Measurements from ENCODE around the gene VPS13C.
"Not testable (repeated sequence)": the region's sequence is repeated elsewhere in the genome, so short reads cannot be mapped to it uniquely, and the experiment has no call there.

VPS13C gene

DNA sequence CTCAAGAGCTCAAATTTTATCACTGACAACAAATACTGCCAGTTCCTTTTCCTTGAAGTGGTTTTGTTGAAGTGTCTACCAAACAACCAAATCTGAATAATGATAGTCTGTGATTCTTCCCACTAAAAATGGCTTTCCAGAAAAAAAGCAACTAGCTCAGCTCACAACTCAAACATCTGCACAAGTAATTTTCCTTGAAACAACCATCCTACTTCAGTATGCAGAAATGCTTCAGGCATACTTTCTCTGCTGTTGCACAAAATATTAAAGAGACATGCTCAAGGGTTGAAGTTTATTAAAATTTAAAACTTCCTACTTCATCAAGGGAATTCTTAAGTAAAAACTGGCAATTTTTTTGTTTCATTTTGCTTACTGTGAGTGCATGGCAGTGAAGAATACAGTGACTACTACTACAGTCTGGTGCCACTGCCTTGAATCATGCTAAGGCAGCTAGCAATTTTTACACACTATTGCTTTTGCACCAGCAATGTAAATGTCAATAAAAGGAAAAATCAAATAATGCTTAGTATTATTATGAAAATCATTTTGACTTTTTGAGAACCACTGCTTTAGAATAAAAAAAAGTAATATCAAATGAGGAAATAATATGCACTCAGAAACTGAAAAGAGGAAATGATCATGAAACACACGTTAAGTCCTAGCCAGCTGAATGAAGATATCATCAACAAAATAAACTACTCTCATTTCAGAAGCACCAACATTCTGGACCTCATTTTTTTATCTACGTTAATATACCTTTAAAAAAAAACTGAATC lies 33.6 kb downstream of the VPS13C start:
- DNase-seq (ENCODE audit: low spot score) = no peak
- TF ChIP-seq, protein P1, sequence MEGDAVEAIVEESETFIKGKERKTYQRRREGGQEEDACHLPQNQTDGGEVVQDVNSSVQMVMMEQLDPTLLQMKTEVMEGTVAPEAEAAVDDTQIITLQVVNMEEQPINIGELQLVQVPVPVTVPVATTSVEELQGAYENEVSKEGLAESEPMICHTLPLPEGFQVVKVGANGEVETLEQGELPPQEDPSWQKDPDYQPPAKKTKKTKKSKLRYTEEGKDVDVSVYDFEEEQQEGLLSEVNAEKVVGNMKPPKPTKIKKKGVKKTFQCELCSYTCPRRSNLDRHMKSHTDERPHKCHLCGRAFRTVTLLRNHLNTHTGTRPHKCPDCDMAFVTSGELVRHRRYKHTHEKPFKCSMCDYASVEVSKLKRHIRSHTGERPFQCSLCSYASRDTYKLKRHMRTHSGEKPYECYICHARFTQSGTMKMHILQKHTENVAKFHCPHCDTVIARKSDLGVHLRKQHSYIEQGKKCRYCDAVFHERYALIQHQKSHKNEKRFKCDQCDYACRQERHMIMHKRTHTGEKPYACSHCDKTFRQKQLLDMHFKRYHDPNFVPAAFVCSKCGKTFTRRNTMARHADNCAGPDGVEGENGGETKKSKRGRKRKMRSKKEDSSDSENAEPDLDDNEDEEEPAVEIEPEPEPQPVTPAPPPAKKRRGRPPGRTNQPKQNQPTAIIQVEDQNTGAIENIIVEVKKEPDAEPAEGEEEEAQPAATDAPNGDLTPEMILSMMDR (IDR thresholded peaks at IDR 0.05; ENCODE audit: borderline replicate concordance, control extremely low read depth, extremely low read depth, insufficient read depth, missing control alignments) = no peak
- in situ Hi-C loops (cut with MboI; ENCODE audit: low sequenced_read_pairs, unreplicated experiment) = no loop called here

DNA sequence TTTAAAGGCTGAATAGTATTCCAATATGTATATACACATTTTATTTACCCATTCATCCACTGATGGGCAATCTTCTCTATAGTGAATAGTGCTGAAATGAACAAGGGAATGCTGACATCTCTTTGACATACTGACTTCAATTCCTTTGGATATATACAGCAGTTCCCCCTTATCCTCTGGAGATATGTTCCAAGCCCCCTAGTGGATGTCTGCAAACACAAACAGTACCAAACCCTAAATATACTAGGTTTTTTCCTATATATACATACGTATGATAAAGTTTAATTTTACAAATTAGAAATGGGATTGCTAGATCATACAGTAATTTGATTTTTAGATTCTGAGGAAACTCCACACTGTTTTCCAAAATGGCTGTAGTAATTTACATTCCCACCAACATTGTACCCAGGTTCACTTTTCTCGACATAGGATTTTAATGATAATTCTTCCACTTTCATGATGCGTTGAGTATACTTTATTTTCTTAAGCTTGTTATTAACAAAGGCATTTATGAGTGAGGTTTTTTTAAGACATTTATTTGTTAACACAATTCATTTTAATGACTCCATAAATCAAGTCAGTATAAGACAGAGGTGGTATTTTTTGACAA lies 38.2 kb downstream of the VPS13C start:
- DNase-seq (ENCODE audit: low spot score) = no peak
- in situ Hi-C loops (cut with MboI; ENCODE audit: low sequenced_read_pairs, unreplicated experiment) = no loop called here
- TF ChIP-seq, protein P1 (IDR thresholded peaks at IDR 0.05; ENCODE audit: borderline replicate concordance, control extremely low read depth, extremely low read depth, insufficient read depth, missing control alignments) = no peak

DNA sequence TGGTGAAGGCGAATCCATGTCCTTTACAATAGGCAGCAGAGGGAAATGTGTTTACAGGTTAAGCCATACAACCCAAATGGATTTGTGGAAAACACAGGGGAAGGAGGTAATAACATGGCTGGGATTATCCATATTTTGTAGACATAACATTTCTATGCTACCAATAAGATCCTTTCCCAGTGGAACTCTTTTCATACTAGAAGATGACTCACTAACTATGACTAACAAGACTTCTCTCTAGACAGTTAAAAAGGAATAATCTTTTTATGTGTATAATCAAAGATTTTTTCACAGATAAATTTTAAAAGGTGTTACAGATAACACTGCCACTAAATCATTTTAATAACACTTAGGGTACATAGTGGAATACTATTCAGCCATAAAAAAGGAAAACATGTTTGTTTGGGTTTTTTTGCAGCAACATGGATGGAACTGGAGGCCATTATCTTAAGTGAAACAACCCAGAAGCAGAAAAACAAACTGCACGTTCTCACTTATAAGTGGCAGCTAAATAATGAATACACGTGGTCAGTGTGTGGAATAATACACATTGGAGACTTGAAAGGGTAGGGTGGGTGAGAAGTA lies 39.6 kb downstream of the VPS13C start:
- TF ChIP-seq, protein P1 (IDR thresholded peaks at IDR 0.05; ENCODE audit: borderline replicate concordance, control extremely low read depth, extremely low read depth, insufficient read depth, missing control alignments) = no peak
- no peak for DNase-seq (ENCODE audit: low spot score)
- in situ Hi-C loops (cut with MboI; ENCODE audit: low sequenced_read_pairs, unreplicated experiment) = no loop called here

GRCh38 chr15:62005354-62005753 lies 54.9 kb downstream of the VPS13C start:
- DNase-seq (ENCODE audit: low spot score); in situ Hi-C loops (cut with MboI; ENCODE audit: low sequenced_read_pairs, unreplicated experiment): not testable (repeated sequence)

- in situ Hi-C loops (cut with MboI; ENCODE audit: low sequenced_read_pairs, unreplicated experiment) = no loop called here
- no peak for DNase-seq (ENCODE audit: low spot score)
- TF ChIP-seq, protein P1 (IDR thresholded peaks at IDR 0.05; ENCODE audit: borderline replicate concordance, control extremely low read depth, extremely low read depth, insufficient read depth, missing control alignments) = no peak
Measured at GRCh38 chr15:61997786-61998185, 62.5 kb downstream of the VPS13C start.

GRCh38 chr15:61996056-61996635 lies 64.1 kb downstream of the VPS13C start:
- DNase-seq (ENCODE audit: low spot score) = no peak
- TF ChIP-seq, protein P1 (IDR thresholded peaks at IDR 0.05; ENCODE audit: borderline replicate concordance, control extremely low read depth, extremely low read depth, insufficient read depth, missing control alignments) = no peak
- in situ Hi-C loops (cut with MboI; ENCODE audit: low sequenced_read_pairs, unreplicated experiment) = no loop called here

- DNase-seq (ENCODE audit: low spot score) = no peak
- TF ChIP-seq, protein P1 (IDR thresholded peaks at IDR 0.05; ENCODE audit: borderline replicate concordance, control extremely low read depth, extremely low read depth, insufficient read depth, missing control alignments) = no peak
- in situ Hi-C loops (cut with MboI; ENCODE audit: low sequenced_read_pairs, unreplicated experiment) = no loop called here
Measured at GRCh38 chr15:61994216-61994615, 66.0 kb downstream of the VPS13C start.
